ENCODE measurements around the gene TYSND1.

DNA sequence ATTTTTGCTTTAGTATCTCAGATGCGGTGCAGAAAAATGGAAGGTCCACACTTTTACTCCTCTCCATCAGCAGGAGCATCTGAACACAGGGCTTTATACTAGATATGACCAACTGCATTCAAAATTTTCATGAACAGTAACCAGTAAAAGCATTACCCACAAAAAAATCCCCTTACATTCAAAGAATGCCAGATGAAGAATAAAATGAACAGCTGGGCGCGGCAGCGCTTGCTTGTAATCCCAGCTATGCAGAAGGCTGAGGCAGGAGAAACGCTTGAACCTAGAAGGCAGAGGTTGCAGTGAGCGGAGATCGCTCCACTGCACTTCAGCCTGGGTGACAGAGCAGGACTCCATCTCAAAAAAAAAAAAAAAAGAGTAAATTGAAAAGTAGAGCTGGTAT lies 20.7 kb upstream of the TYSND1 start:
- no peak for TF ChIP-seq POLR2A (IDR thresholded peaks at IDR 0.05)
- TF ChIP-seq EP300 (IDR thresholded peaks at IDR 0.05): no peak
